ENCODE measurements around the gene FAM227B. TPM values are rescaled to one million over a fixed set of nuclear protein-coding genes. Genes with fewer than 3 reads are reported as not detected.

The FAM227B gene
- total and polyA plus RNA-seq, 2 donors (not counting 1 experiment from before 2014, with no cell fraction given), result 2.7 to 9.7 TPM

- no peak overlapping the region for H3K4me3 ChIP-seq (replicated peaks in 1 of 4; ENCODE audit: control extremely low read depth in 1 of 4, insufficient read depth in 1 of 4, low read depth in 3 of 4, low read length in 4 of 4)
- no peak for TF ChIP-seq CTCF (conservative IDR thresholded peaks at IDR 0.05 in 1 of 2, IDR thresholded peaks at IDR 0.05 in 1 of 2; ENCODE audit: low read depth in 1 of 2, low read length in 2 of 2)
- TF ChIP-seq EZH2 (IDR thresholded peaks at IDR 0.05; ENCODE audit: low read length, missing control alignments), result no peak
Measured at GRCh38 chr15:49473031-49473430, 147.6 kb downstream of the FAM227B start.

GRCh38 chr15:49472338-49472737 is 148.3 kb downstream of the FAM227B start:
- H3K4me2 ChIP-seq (ENCODE audit: extremely low read depth, insufficient read depth, low read length), result no peak overlapping the region
- peaks cover 3% of the 10 kb centered on the region for H3K79me2 ChIP-seq (ENCODE audit: control insufficient read depth, insufficient read depth, low read length)
- no peak overlapping the region for H3K9ac ChIP-seq (ENCODE audit: insufficient read depth, low read length)
- H3K4me3 ChIP-seq (replicated peaks in 1 of 4; ENCODE audit: control extremely low read depth in 1 of 4, insufficient read depth in 1 of 4, low read depth in 3 of 4, low read length in 4 of 4), result no peak overlapping the region
- no peaks in the 10 kb centered on the region for H4K20me1 ChIP-seq (ENCODE audit: control insufficient read depth, extremely low read depth, insufficient read depth, low read length)
- no peak overlapping the region for H3K27ac ChIP-seq (ENCODE audit: insufficient read depth, low read length)
- H3K36me3 ChIP-seq (ENCODE audit: control insufficient read depth, insufficient read depth, low read length), result peaks cover 1% of the 10 kb centered on the region
- TF ChIP-seq EZH2 (IDR thresholded peaks at IDR 0.05; ENCODE audit: low read length, missing control alignments) (no peak), CTCF (conservative IDR thresholded peaks at IDR 0.05 in 1 of 2, IDR thresholded peaks at IDR 0.05 in 1 of 2; ENCODE audit: low read depth in 1 of 2, low read length in 2 of 2) (no peak)
- no peaks in the 10 kb centered on the region for H3K9me3 ChIP-seq (ENCODE audit: control insufficient read depth, insufficient read depth, low read depth, low read length)
- H3K27me3 ChIP-seq (ENCODE audit: control insufficient read depth, insufficient read depth, low read length), result no peaks in the 10 kb centered on the region
- no peak for DNase-seq (ENCODE audit: low read depth in 2 of 2)
- H2AFZ ChIP-seq (ENCODE audit: low read length), result no peak overlapping the region
- H3K4me1 ChIP-seq (ENCODE audit: control insufficient read depth, extremely low read depth, insufficient read depth, low read length), result peaks cover 2% of the 10 kb centered on the region

More at GRCh38 chr15:49473031-49473430, 147.6 kb downstream of the FAM227B start:
- Histone ChIP-seq H2AFZ (ENCODE audit: low read length) (no peak overlapping the region), H3K4me2 (ENCODE audit: extremely low read depth, insufficient read depth, low read length) (no peak overlapping the region), H3K79me2 (ENCODE audit: control insufficient read depth, insufficient read depth, low read length) (peaks cover 3% of the 10 kb centered on the region), H3K27me3 (ENCODE audit: control insufficient read depth, insufficient read depth, low read length) (no peaks in the 10 kb centered on the region), H3K36me3 (ENCODE audit: control insufficient read depth, insufficient read depth, low read length) (peaks cover 1% of the 10 kb centered on the region), H3K9ac (ENCODE audit: insufficient read depth, low read length) (no peak overlapping the region), H4K20me1 (ENCODE audit: control insufficient read depth, extremely low read depth, insufficient read depth, low read length) (no peaks in the 10 kb centered on the region), H3K4me1 (ENCODE audit: control insufficient read depth, extremely low read depth, insufficient read depth, low read length) (peaks cover 2% of the 10 kb centered on the region), H3K9me3 (ENCODE audit: control insufficient read depth, insufficient read depth, low read depth, low read length) (no peaks in the 10 kb centered on the region), H3K27ac (ENCODE audit: insufficient read depth, low read length) (peak overlapping the region; percentile 16)
- DNase-seq (ENCODE audit: low read depth in 2 of 2), result no peak

- Histone ChIP-seq H4K20me1 (ENCODE audit: control insufficient read depth, extremely low read depth, insufficient read depth, low read length) (no peaks in the 10 kb centered on the region), H3K4me2 (ENCODE audit: extremely low read depth, insufficient read depth, low read length) (peak overlapping the region; percentile 26)
Measured at GRCh38 chr15:49471733-49472132, 148.9 kb downstream of the FAM227B start.

More at GRCh38 chr15:49471733-49472132, 148.9 kb downstream of the FAM227B start:
- H3K27ac ChIP-seq (ENCODE audit: insufficient read depth, low read length), result no peak overlapping the region
- H3K79me2 ChIP-seq (ENCODE audit: control insufficient read depth, insufficient read depth, low read length), result peaks cover 6% of the 10 kb centered on the region
- H3K9ac ChIP-seq (ENCODE audit: insufficient read depth, low read length), result no peak overlapping the region
- H3K27me3 ChIP-seq (ENCODE audit: control insufficient read depth, insufficient read depth, low read length), result no peaks in the 10 kb centered on the region
- DNase-seq (ENCODE audit: low read depth in 2 of 2), result no peak
- H3K4me3 ChIP-seq (replicated peaks in 1 of 4; ENCODE audit: control extremely low read depth in 1 of 4, insufficient read depth in 1 of 4, low read depth in 3 of 4, low read length in 4 of 4), result no peak overlapping the region
- peaks cover 1% of the 10 kb centered on the region for H3K36me3 ChIP-seq (ENCODE audit: control insufficient read depth, insufficient read depth, low read length)
- H2AFZ ChIP-seq (ENCODE audit: low read length), result no peak overlapping the region
- TF ChIP-seq EZH2 (IDR thresholded peaks at IDR 0.05; ENCODE audit: low read length, missing control alignments), result no peak
- TF ChIP-seq CTCF (conservative IDR thresholded peaks at IDR 0.05 in 1 of 2, IDR thresholded peaks at IDR 0.05 in 1 of 2; ENCODE audit: low read depth in 1 of 2, low read length in 2 of 2), result no peak
- peaks cover 4% of the 10 kb centered on the region for H3K4me1 ChIP-seq (ENCODE audit: control insufficient read depth, extremely low read depth, insufficient read depth, low read length)
- no peaks in the 10 kb centered on the region for H3K9me3 ChIP-seq (ENCODE audit: control insufficient read depth, insufficient read depth, low read depth, low read length)
